ENCODE measurements around the gene CD37.

CD37 gene

GRCh38 chr19:49344505-49345423 is 9.6 kb downstream of the CD37 start:
- no peak for TF ChIP-seq CTCF (IDR thresholded peaks at IDR 0.05; ENCODE audit: borderline replicate concordance, insufficient read depth, low read depth, low read length)
- no peak overlapping the region for H3K4me3 ChIP-seq (ENCODE audit: low read depth, low read length)

GRCh38 chr19:49347191-49347590 is 12.0 kb downstream of the CD37 start:
- TF ChIP-seq CTCF (IDR thresholded peaks at IDR 0.05; ENCODE audit: borderline replicate concordance, insufficient read depth, low read depth, low read length): no peak

DNA sequence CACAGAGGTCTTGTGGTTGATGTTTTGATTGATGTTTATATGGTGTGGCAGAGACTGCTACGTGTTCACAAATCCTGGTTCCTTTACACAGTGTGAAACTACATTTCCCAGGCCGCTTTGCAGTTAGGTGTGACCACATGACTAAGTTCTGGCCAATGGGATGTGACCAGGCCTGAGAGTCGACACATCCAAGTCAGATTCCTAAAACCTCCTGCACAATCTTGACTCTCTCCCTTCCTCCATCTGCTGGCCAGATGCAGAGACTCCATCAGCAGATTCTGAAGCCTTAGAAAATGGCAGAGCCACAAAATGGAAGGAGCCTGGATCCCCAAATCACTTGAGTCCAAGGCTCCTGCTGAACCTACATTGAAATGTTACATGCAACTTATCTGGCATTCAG is 12.6 kb downstream of the CD37 start:
- TF ChIP-seq CTCF (IDR thresholded peaks at IDR 0.05; ENCODE audit: borderline replicate concordance, insufficient read depth, low read depth, low read length): no peak
- no peak overlapping the region for H3K4me3 ChIP-seq (ENCODE audit: low read depth, low read length)

More at GRCh38 chr19:49347191-49347590, 12.0 kb downstream of the CD37 start:
- no peak overlapping the region for H3K4me3 ChIP-seq (ENCODE audit: low read depth, low read length)

DNA sequence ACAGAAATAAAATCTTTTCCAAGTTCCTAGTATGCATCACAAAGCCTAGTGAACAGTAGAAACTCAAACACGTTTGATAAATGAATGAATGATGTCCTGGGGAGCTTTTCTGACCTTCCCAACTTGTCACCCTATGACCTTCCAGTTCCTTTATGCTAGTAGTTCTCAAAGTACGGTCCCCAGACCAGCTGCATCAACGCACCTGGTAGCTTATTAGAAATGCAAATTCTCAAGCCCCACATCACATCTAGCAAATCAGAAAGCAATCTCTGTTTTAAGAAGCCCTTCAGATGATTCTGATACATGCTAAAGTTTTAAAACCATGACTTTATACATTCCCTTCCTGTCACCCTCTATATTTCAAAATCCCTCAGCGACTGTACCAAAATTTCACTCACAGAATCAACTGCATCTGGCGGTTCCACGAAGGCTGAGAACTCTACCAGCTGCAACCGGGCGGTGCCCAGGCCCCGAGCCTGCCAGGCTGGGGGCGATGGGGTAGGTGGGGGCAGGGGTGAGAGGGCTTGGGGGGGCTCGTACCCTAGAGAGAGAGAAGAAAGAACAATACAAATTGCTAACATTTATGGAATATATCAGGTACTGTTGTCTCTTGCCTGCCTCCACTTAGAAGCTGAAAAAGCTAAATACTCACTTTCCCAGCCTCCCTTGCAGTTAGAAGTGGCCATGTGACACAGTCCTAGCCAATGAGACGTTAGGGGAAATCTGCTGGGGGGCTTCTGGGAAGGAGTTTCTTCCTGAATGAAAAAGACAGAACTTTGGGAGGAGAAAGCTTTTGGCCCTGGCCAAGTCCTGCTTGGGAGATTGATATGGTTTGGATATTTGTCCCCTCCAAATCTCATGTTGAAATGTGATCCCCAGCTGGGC is 13.3 kb downstream of the CD37 start:
- H3K4me3 ChIP-seq (ENCODE audit: low read depth, low read length): no peak overlapping the region
- no peak for TF ChIP-seq CTCF (IDR thresholded peaks at IDR 0.05; ENCODE audit: borderline replicate concordance, insufficient read depth, low read depth, low read length)

DNA sequence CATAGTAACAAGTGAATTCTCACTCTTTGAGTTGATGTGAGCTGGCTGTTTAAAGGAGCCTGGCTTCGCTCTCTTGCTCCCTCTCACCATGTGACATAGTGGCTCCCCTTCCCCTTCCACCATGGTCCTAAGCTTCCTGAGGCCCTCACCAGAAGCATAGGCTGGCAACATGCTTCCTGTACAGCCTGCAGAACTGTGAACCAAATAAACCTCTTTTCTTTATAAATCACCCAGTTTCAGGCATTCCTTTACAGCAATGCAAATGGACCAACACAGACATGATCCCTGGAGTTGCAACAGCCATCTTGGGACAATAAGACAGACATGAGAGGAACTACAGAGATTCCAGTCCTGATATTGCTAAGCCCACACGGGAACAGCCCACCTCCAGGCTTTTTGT is 14.4 kb downstream of the CD37 start:
- no peak for TF ChIP-seq CTCF (IDR thresholded peaks at IDR 0.05; ENCODE audit: borderline replicate concordance, insufficient read depth, low read depth, low read length)
- H3K4me3 ChIP-seq (ENCODE audit: low read depth, low read length): no peak overlapping the region

DNA sequence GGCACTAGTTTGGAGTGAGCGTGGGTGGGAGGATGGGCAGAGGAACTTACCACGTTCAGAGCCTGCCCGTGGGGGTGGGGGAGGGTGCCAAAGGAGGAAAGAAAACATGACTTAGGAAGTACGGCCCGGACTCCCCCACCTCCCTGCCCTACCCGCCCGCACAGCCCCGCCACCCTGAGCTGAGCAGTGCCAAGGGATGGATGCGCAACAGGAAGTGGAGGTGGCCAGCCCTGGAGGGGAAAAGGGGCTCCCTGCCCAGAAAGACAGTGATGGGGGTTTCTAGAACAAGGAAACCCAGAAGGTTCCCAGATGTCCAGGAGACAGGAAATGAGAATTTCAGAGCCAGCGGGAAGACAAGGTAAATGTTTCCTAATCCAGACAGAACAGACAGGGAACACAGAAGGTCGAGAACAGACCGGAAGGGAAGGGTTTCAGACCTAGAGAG is 20.7 kb downstream of the CD37 start:
- TF ChIP-seq CTCF (IDR thresholded peaks at IDR 0.05; ENCODE audit: borderline replicate concordance, insufficient read depth, low read depth, low read length): no peak

More for the DNA sequence above, 20.7 kb downstream of the CD37 start:
- H3K4me3 ChIP-seq (ENCODE audit: low read depth, low read length): no peak overlapping the region
